K562 (cell line): ENCODE data around the gene ITGB2. TPM values are rescaled to one million over a fixed set of nuclear protein-coding genes. Genes with fewer than 3 reads are reported as not detected.

Source experiments
- ATAC-seq: fragments of 200-7000 bp; cut with Tn5 transposase; 3 replicates; pipeline ENCODE4 v1.9.1; 2020; ENCODE audit warnings: moderate library complexity
- BruUV-seq: library from RNA; stranded (reverse); fragments of 400-500 nt; replicated peaks from 2 replicates; lab custom pipeline; 2021; lab: Mats Ljungman, UMichigan
- CTCF ChIA-PET: fragments of 300-600 bp; formaldehyde crosslinking; extraction: SDS; loops from one replicate; lab custom pipeline; 2021; ENCODE audit warnings: low intra/inter-chr PET ratio; lab: Yijun Ruan, JAX
- POLR2A ChIA-PET: fragments of 300-600, 350-650 bp; sonication (Branson Sonifier 250); formaldehyde crosslinking; extraction: SDS; loops from one replicate; lab custom pipeline; 2021; ENCODE audit warnings: antibody characterized with exemption, inconsistent platforms; lab: Yijun Ruan, JAX
- DNase-seq, 4 experiments: peaks; one replicate each; pipeline versions ENCODE4 v3.0.0 to v3.0.0-alpha.2; 2011 to 2018; ENCODE audit warnings: low spot score in 3 of 4, mixed read lengths in 3 of 4; ENCODE audit errors: extremely low read depth in 1 of 4
- FAIRE-seq: peaks from 2 replicates; lab custom pipeline; 2011; peaks lifted over from hg19 to GRCh38; lab: Jason Lieb, UNC
- H2AFZ ChIP-seq: 2 replicates; pipeline ENCODE4 v1.6.0; 2011; ENCODE audit warnings: low read depth, low read length, control low read depth, inconsistent platforms
- H3K27ac ChIP-seq: fragments of 200-600 bp; 3 replicates; pipeline ENCODE4 v1.8.0; 2011; ENCODE audit warnings: low read depth, mild to moderate bottlenecking, control low read depth, inconsistent platforms, low read length, moderate library complexity, mixed read lengths; ENCODE audit errors: extremely low read depth
- H3K27me3 ChIP-seq, 2 experiments: fragments of 300-600 bp in 1 of 2; 2 replicates in 1 of 2; 3 replicates in 1 of 2; pipeline versions ENCODE4 v1.6.0 to v1.8.0; 2011; ENCODE audit warnings: inconsistent platforms in 2 of 2, low read length in 2 of 2, mild to moderate bottlenecking in 1 of 2, mixed read lengths in 1 of 2, moderate library complexity in 1 of 2; ENCODE audit not compliant: control insufficient read depth in 2 of 2, insufficient read depth in 2 of 2
- H3K36me3 ChIP-seq: fragments of 300-600 bp; 3 replicates; pipeline ENCODE4 v1.8.0; 2011; ENCODE audit warnings: mild to moderate bottlenecking, low read length, inconsistent platforms; ENCODE audit not compliant: control insufficient read depth, insufficient read depth
- H3K4me1 ChIP-seq, 2 experiments: fragments of 200-600 bp in 1 of 2; replicated peaks in 1 of 2; 2 replicates in 1 of 2; 3 replicates in 1 of 2; pipeline versions ENCODE4 v1.5.1 to v1.8.0; 2011; ENCODE audit warnings: inconsistent platforms in 2 of 2, low read length in 2 of 2, mild to moderate bottlenecking in 1 of 2, mixed read lengths in 1 of 2, moderate library complexity in 1 of 2; ENCODE audit not compliant: control insufficient read depth in 2 of 2, insufficient read depth in 2 of 2
- H3K4me2 ChIP-seq: 2 replicates; pipeline ENCODE4 v1.6.1; 2011; ENCODE audit warnings: low read length, control low read depth, inconsistent platforms, mixed read lengths; ENCODE audit not compliant: insufficient read depth
- H3K4me3 ChIP-seq: fragments of 200-600 bp; sonication (generic), shearing (Covaris generic); 2 replicates; pipeline ENCODE4 v1.5.1; 2016; ENCODE audit warnings: control low read depth, inconsistent platforms
- H3K79me2 ChIP-seq: fragments of 200-600 bp; 3 replicates; pipeline ENCODE4 v1.8.0; 2011; ENCODE audit warnings: low read length, inconsistent platforms; ENCODE audit not compliant: control insufficient read depth, insufficient read depth
- H3K9ac ChIP-seq, 2 experiments: 2 replicates each; pipeline versions ENCODE4 v1.6.0 to v1.6.1; 2011; ENCODE audit warnings: low read depth in 2 of 2, low read length in 2 of 2, control low read depth in 1 of 2, inconsistent platforms in 1 of 2, mild to moderate bottlenecking in 1 of 2, mixed read lengths in 1 of 2; ENCODE audit not compliant: insufficient read depth in 1 of 2
- H3K9me1 ChIP-seq: one replicate; pipeline ENCODE4 v1.6.0; 2011; ENCODE audit warnings: inconsistent platforms, mild to moderate bottlenecking, low read length, moderate library complexity; ENCODE audit not compliant: control insufficient read depth, insufficient read depth
- H3K9me3 ChIP-seq: replicated peaks from 2 replicates; pipeline ENCODE4 v1.5.1; 2011; ENCODE audit warnings: low read depth, low read length, inconsistent platforms; ENCODE audit not compliant: control insufficient read depth, insufficient read depth
- H4K20me1 ChIP-seq: replicated peaks from 2 replicates; pipeline ENCODE4 v1.6.1; 2011; ENCODE audit warnings: low read length, inconsistent platforms, mixed read lengths; ENCODE audit not compliant: control insufficient read depth, insufficient read depth
- CTCF ChIP-seq, 3 experiments: IDR thresholded peaks in 2 of 3; conservative IDR thresholded peaks in 1 of 3; 2 replicates each; pipeline ENCODE4 v1.5.1; 2011 to 2012; ENCODE audit warnings: low read length in 3 of 3, mild to moderate bottlenecking in 3 of 3, control low read depth in 2 of 3, improper control_type of control experiment in 1 of 3, inconsistent platforms in 1 of 3, low read depth in 1 of 3, mixed read lengths in 1 of 3, moderate library complexity in 1 of 3; ENCODE audit not compliant: insufficient read depth in 2 of 3
- DEAF1 ChIP-seq: fragments of 450-650 bp; formaldehyde crosslinking; IDR thresholded peaks from 2 replicates; pipeline ENCODE4 v1.4.0; 2020; ENCODE audit warnings: mild to moderate bottlenecking, moderate library complexity
- KLF1 ChIP-seq: fragments of 450-650 bp; IDR thresholded peaks from 2 replicates; pipeline ENCODE4 v1.6.1; 2016; ENCODE audit warnings: missing genetic modification characterization, missing compliant biosample characterization
- RAD21 ChIP-seq, 2 experiments: fragments of 250-450 bp in 1 of 2; fragments of 450-650 bp in 1 of 2; sonication (Bioruptor Pico) in 1 of 2; formaldehyde crosslinking in 1 of 2; IDR thresholded peaks in 1 of 2; conservative IDR thresholded peaks in 1 of 2; 2 replicates each; pipeline versions ENCODE4 v1.4.0 to v1.8.0; 2020 to 2022; ENCODE audit warnings: mild to moderate bottlenecking in 2 of 2, moderate library complexity in 1 of 2
- REST ChIP-seq, 2 experiments: fragments of 450-650 bp; formaldehyde crosslinking in 1 of 2; IDR thresholded peaks; 2 replicates each; pipeline versions ENCODE4 v1.4.0 to v1.6.1; 2014 to 2020; ENCODE audit warnings: mild to moderate bottlenecking in 2 of 2, borderline replicate concordance in 1 of 2, low read depth in 1 of 2
- SOX6 ChIP-seq: fragments of 450-650 bp; IDR thresholded peaks from 2 replicates; pipeline ENCODE4 v1.6.1; 2014; ENCODE audit warnings: mild to moderate bottlenecking
- SRF ChIP-seq, 2 experiments: fragments of 250-450, 450-650 bp in 1 of 2; sonication (Bioruptor Pico) in 1 of 2; sonication (generic) in 1 of 2; formaldehyde crosslinking; IDR thresholded peaks; 2 replicates each; pipeline versions ENCODE4 v1.5.0 to v1.5.1; 2020 to 2022; ENCODE audit warnings: mild to moderate bottlenecking in 1 of 2, missing genetic modification reagents in 1 of 2
- WGBS: fragments of 100-300 bp; shearing (Covaris generic); methylation state at CpG from one replicate; pipeline ENCODE4 v1.1.6; 2016; ENCODE audit warnings: low coverage, mixed read lengths; ENCODE audit not compliant: insufficient coverage; ENCODE audit errors: missing lambda C conversion rate; 5-methylcytosine and 5-hydroxymethylcytosine counted together
- in situ Hi-C: fragments of 300-500 bp; cut with MboI; formaldehyde crosslinking; loops from 4 replicates; pipeline ENCODE4 v1.15.0; 2018; ENCODE audit warnings: inconsistent platforms, mixed read lengths
- intact Hi-C: fragments of 100-400 bp; cut with micrococcal nuclease; formaldehyde crosslinking; loops from 2 replicates; pipeline ENCODE4 v1.14.2; 2022
- polyA plus RNA-seq, 8 experiments: library from polyadenylated mRNA; depleted of rRNA in 4 of 8; stranded (reverse) in 5 of 8; unstranded in 3 of 8; fragments of >200 nt; fragmentation: Nextera tagmentation in 2 of 8; fragmentation: Illumina TruSeq in 1 of 8; extraction: Ambion mirVana in 2 of 8; extraction: Trizol in 1 of 8; gene quantifications; 2 replicates each; pipeline versions ENCODE4 v1.2.1 to v1.2.3, GENCODE V29; 2011 to 2014; ENCODE audit warnings: inconsistent platforms in 1 of 8, missing spikeins in 1 of 8
- total RNA-seq, 7 experiments: library from RNA; depleted of rRNA in 6 of 7; stranded (reverse); fragments of >200 nt in 6 of 7; fragmentation: Illumina TruSeq in 2 of 7; extraction: Trizol in 2 of 7; gene quantifications; 2 replicates each; pipeline versions ENCODE4 v1.2.1 to v1.2.3, GENCODE V29; 2011 to 2021; ENCODE audit warnings: low replicate concordance in 1 of 7

ITGB2 gene
- total and polyA plus RNA-seq, 9 of the 15 experiments (the other 6 are each of a cell fraction or from before 2014, with no cell fraction given) = 0.07 to 1.3 (median 0.51) TPM; not detected in 2

- H3K4me2 ChIP-seq = peak overlapping the region; percentile 85; the same call in 1 of the 2 replicates
- FAIRE-seq = peak; percentile 72
- peak; percentile 20 to 58 (median 22); a peak in 2 of 6 replicates for TF ChIP-seq CTCF (IDR thresholded peaks at IDR 0.05 in 2 of 3, conservative IDR thresholded peaks at IDR 0.05 in 1 of 3; ENCODE audit: insufficient read depth in 2 of 3, low read depth in 1 of 3, low read length in 3 of 3)
- peak in 1 of 2 experiments; percentile 47; a peak in 1 of 4 replicates for TF ChIP-seq SRF (CRISPR knock-in tag; IDR thresholded peaks at IDR 0.05)
- TF ChIP-seq REST (IDR thresholded peaks at IDR 0.05; ENCODE audit: borderline replicate concordance) = peak; percentile 32; the same call in 1 of the 2 replicates
- TF ChIP-seq REST (CRISPR knock-in tag; IDR thresholded peaks at IDR 0.05; ENCODE audit: low read depth) = no peak
- peak; percentile 59 to 65 for TF ChIP-seq RAD21 (CRISPR knock-in tag; conservative IDR thresholded peaks at IDR 0.05 in 1 of 2, IDR thresholded peaks at IDR 0.05 in 1 of 2)
- TF ChIP-seq KLF1 (tag) = no peak
- 0 out of 2 replicates have a peak, but pooled peaks have one; percentile 24 for TF ChIP-seq DEAF1 (CRISPR knock-in tag)
- TF ChIP-seq SOX6 = no peak
Measured at GRCh38 chr21:44875316-44875700, 45.4 kb downstream of the ITGB2 start.

More at GRCh38 chr21:44875316-44875700, 45.4 kb downstream of the ITGB2 start:
- Histone ChIP-seq H3K36me3 (no peaks in the 10 kb centered on the region), H3K4me3 (no peak overlapping the region), H4K20me1 (peaks cover 25% of the 10 kb centered on the region), H3K9ac (0 out of 4 replicates have a peak overlapping the region, but pooled peaks of 1 of the 2 experiments have one; percentile 74), H3K79me2 (peaks cover 32% of the 10 kb centered on the region), H3K27me3 (no peaks in the 10 kb centered on the region), H2AFZ (peak overlapping the region; percentile 78), H3K4me1 (peaks cover 40 to 48% of the 10 kb centered on the region in 2 experiments), H3K9me1 (peaks cover 15% of the 10 kb centered on the region), H3K27ac (no peak overlapping the region), H3K9me3 (no peaks in the 10 kb centered on the region)
- DNase-seq (peak in 1 of 4 experiments; percentile 51), ATAC-seq (no peak)
- in situ Hi-C loops (no loop called here), intact Hi-C loops (loop anchor here (2.0 kb wide), 1 partner anchor 73 kb away; no protein-coding TSS in a partner anchor)
- 51% methylated on average over 6 of the region's 6 CpGs for WGBS
- BruUV-seq = no TSS peak
- ChIA-PET POLR2A (interaction anchor here (0.6 to 2.1 kb wide), 4 partner anchors 19 to 74 kb away, joined by 4 to 5 read pairs (median 4); partner anchors contain the start of gene UBE2G2), CTCF (interaction anchor here (1.1 kb wide), 1 partner anchor 75 kb away, joined by 5 read pairs; no protein-coding TSS in a partner anchor)
